D721Med (cell line): ENCODE data around the gene LTBP3.

Experiments used
- DNase-seq: peaks from one replicate; pipeline ENCODE4 v3.0.0; 2011; ENCODE audit warnings: low spot score; ENCODE audit not compliant: insufficient read length
- FAIRE-seq: peaks from 2 replicates; lab custom pipeline; 2011; peaks lifted over from hg19 to GRCh38; lab: Jason Lieb, UNC
- CTCF ChIP-seq: IDR thresholded peaks from 2 replicates; pipeline ENCODE4 v1.5.1; 2012; ENCODE audit warnings: mild to moderate bottlenecking, control low read depth; ENCODE audit not compliant: insufficient read depth; ENCODE audit errors: missing control alignments

LTBP3 gene

GRCh38 chr11:65578667-65579066, 20.5 kb upstream of the LTBP3 start:
- DNase-seq, result no peak
- FAIRE-seq, result no peak
- no peak for TF ChIP-seq CTCF

- no peak for DNase-seq
- TF ChIP-seq CTCF, result no peak
- FAIRE-seq, result no peak
Measured at GRCh38 chr11:65578134-65578533, 20.0 kb upstream of the LTBP3 start.

GRCh38 chr11:65577756-65578109, 19.6 kb upstream of the LTBP3 start:
- no peak for TF ChIP-seq CTCF
- no peak for FAIRE-seq
- no peak for DNase-seq

- TF ChIP-seq CTCF, result no peak
- no peak for FAIRE-seq
- DNase-seq, result no peak
Measured at GRCh38 chr11:65576867-65577755, 19.0 kb upstream of the LTBP3 start.

GRCh38 chr11:65576232-65576866, 18.2 kb upstream of the LTBP3 start:
- no peak for TF ChIP-seq CTCF
- no peak for DNase-seq
- no peak for FAIRE-seq

- no peak for TF ChIP-seq CTCF
- DNase-seq (no peak), FAIRE-seq (no peak)
Measured at GRCh38 chr11:65575568-65576231, 17.5 kb upstream of the LTBP3 start, which contains the start of gene EHBP1L1. TSS of gene EHBP1L1 (plus strand) at chr11:65576053. CDS start at chr11:65576303, 250 bp downstream.
